Hindlimb muscle (tissue), 1 donor: ENCODE results near the gene TNFRSF18. TPM values are rescaled to one million over a fixed set of nuclear protein-coding genes. Genes with fewer than 3 reads are reported as not detected.
"Not testable (repeated sequence)": the region's sequence is repeated elsewhere in the genome, so short reads cannot be mapped to it uniquely, and the experiment has no call there.

Source experiments
- DNase-seq: peaks from one replicate; pipeline ENCODE4 v3.0.0-alpha.2; 2013
- polyA plus RNA-seq: library from polyadenylated mRNA; unstranded; fragments of 120-200 nt; gene quantifications from one replicate; pipeline ENCODE4 v1.2.1, GENCODE V29; 2013; ENCODE audit not compliant: insufficient read length

TNFRSF18 gene, protein sequence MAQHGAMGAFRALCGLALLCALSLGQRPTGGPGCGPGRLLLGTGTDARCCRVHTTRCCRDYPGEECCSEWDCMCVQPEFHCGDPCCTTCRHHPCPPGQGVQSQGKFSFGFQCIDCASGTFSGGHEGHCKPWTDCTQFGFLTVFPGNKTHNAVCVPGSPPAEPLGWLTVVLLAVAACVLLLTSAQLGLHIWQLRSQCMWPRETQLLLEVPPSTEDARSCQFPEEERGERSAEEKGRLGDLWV
- polyA plus RNA-seq: 4.1 TPM

GRCh38 chr1:1206376-1206965, at the start of gene TNFRSF18:
TNFRSF18 (minus strand) TSS chr1:1206592; CDS start chr1:1206571, 21 bp downstream.
- DNase-seq: no peak

- no peak for DNase-seq
Observed at GRCh38 chr1:1255611-1256010, 49.2 kb upstream of the TNFRSF18 start.

- DNase-seq: no peak
Observed at GRCh38 chr1:1255078-1255477, 48.7 kb upstream of the TNFRSF18 start.

GRCh38 chr1:1254667-1254998, 48.2 kb upstream of the TNFRSF18 start:
- no peak for DNase-seq

DNA sequence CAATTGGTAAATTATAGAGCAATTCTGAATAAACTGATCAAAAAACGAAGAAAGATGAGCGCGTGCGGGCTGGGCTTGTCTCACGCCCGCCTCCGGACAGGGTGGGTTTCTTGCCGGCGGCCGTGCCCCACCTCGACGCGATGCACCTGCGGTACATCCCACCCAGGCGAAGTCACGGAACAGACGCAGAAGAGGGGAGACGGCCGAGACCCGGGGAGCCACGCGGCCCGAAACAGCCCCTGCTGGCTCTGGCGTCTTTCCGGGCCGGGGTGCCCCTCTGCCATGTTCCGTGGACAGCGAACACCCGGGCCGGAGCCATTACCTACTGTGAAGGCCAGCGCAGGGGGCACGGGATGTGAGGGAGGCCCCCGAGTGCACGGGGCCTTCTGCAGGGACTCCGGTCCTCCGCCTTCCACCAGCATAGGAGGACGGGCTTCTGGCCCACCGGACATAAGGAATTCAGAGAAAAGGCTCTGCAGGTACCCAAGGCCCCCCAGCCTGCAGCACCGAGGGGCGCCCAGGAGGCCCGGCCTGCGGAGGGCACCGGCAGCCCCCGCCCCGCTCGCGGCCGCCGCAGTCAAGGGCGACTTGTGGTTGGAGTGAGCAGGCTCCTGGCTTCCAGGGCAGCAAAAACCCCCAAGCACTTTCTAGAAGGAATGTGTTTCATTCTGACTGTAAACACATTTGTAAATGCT, 47.7 kb upstream of the TNFRSF18 start:
- no peak for DNase-seq

DNA sequence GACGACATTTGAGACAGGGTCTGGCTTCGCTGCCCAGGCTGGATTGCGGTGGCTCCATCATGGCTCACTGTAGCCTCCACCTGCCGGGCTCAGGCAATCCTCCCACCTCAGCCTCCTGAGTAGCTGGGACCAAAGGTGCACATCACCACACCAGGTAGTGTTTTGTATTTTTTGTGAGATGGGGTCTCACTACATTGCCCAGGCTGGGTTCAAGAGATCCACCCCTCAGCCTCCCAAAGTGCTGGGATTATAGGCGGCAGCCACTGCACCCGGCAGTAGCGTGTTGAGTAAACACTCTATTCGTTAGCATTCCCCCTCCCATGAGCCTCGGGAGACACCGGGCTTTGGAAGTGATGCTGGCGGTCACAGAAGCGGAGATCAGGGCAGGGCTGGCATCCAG, 46.9 kb upstream of the TNFRSF18 start:
- no peak for DNase-seq

DNA sequence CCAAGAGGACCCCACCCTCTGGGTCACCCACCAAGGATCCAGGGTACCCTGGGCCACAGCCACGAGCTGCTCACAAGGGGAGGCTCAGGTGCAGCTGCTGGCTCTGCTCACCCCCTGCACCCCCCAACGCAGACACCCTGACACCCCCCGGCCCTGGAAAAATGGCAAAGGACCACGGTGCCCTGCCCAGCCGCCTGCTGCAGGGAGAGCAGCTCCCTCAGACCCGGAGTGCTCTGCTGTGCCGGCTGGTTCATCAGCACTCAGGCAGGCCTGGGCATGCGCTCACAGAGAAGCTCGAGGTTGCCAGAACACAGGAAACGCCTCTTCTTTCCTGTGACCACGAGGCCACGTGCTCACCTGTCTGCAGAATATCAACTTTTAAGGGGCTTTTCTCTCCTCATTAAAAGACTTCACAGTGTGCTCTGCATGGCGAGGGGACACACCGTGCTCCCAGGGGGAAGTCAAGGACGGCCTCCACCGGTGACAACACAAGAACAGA, 44.4 kb upstream of the TNFRSF18 start:
- DNase-seq: no peak

DNA sequence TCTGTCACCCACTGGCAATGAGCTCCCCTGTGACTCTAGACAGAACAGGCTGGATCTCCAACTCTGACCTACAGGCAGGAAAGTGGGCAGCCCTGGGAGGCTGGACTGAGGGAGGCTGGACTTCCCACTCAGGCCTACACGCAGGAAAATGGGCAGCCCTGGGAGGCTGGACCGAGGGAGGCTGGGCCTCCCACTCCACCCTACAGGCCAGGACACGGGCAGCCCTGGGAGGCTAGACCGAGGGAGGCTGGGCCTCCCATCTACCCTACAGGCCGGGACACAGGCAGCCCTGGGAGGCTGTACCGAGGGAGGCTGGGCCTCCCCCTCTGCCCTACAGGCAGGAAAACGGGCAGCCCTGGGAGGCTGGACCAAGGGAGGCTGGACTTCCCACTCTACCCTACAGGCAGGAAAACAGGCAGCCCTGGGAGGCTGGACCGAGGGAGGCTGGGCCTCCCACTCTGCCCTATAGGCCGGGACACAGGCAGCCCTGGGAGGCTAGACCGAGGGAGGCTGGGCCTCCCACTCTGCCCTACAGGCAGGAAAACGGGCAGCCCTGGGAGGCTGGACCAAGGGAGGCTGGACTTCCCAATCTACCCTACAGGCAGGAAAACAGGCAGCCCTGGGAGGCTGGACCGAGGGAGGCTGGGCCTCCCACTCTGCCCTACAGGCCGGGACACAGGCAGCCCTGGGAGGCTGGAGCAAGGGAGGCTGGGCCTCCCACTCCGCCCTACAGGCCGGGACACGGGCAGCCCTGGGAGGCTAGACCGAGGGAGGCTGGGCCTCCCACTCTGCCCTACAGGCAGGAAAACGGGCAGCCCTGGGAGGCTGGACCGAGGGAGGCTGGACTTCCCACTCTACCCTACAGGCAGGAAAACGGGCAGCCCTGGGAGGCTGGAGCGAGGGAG, 41.9 kb upstream of the TNFRSF18 start:
- DNase-seq: not testable (repeated sequence)

DNA sequence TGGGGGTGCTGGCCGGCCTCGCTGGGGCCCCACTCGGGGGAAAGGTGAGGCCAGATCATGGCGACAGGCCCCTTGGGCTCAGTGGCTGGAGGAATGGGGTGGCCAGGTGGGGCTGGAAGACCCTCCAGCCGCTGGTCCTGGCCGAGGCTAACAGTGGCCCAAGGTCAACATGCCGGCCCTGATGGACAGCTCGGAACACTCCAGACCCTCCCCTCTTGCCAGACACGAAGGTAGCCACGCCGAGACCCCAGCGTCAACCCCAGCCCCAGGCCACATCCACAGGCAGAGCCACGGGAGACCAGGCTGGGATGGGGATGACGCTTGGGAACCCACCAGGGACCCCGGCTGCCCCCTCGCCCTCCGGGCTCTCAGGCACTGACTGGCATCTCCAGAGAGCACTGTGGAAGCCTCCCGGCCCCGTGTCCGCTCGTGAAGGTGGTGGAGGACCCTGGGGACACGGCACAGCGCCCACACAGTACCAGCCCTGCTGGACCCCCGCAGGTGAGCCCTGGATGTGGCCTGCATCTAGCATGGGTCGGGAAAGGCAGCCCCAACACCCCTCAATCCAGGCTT, 41.0 kb upstream of the TNFRSF18 start:
- no peak for DNase-seq

DNA sequence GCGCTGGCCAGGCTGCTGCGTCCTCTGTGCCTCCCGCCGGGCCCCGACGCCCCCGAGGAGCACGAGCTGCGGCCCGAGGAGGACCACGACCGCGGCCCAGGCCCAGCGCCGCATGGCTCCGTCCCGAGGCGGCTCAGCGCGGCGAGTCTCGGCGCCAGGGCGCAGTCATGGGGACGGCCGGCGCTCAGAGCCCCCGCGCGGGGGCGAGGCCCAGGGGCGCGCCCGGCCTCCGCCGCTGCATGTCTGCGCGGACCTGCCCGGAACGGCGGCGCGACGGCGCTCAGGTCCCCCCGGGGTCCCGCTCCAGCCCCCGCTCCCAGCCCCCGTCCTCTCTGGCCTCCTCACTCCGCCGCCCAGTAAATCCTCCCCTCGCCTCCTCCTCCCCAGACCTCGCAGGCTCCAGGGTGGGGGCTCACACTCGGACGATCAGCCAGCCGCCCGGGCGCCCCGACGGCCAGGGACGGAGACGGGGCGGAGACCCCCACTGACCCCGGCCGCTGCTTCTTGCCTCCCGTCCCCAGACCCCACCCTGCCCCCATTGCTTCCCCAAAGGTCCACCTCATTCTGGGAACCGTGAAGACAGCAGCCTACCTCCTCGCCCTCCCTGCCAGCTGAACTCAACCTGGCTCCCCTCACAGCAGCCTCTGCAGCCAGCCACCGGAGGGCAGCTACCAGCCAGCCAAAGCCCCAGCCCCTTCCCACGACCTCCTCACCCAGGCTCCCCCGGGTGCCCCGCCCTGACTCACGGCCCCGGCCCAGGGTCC, 40.4 kb upstream of the TNFRSF18 start, which contains the start of gene C1QTNF12:
Gene C1QTNF12 (minus strand): TSS at position 146 of the 764 bp plus-strand sequence. CDS start 32 bp downstream, at position 114.
- DNase-seq: no peak

DNA sequence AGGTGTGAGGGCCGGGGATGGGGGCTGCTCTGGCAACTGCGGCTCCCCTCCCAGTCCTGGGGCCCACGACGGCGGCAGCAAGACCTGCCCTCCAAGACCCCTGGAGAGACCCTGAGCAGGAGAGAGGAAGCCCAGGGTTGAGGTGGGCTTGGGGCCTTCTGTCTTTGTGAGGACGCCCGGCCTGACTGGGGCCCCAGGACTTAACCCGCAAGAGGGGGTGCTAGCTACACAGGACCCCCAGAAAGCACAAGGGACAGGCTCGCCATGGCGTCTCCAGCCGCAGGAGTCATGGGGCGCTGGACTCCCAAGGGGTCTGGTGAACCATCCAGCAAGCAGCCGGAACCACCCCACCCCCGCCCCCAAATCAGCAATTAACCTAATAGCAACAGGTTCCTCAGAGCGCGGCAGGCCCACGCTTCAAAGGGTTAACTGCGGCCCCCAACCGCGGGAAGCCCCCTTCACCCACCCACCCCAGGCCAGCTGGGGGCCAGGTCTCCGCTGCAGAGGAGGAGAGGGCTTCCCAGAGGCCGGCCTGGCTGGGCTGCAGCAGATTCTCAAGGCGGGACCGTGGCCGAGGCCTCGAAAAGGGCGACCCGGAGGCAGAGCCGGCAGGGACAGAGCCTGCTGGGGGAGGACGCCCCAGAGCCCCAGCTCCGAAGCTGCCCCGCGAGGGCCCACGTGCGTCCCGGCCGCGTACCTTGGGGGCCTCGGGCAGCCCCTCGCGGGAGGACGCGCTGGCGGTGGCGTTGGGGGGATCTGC, 39.6 kb upstream of the TNFRSF18 start:
- DNase-seq: no peak

- no peak for DNase-seq
Observed at GRCh38 chr1:1245178-1245816, 38.9 kb upstream of the TNFRSF18 start.

GRCh38 chr1:1244192-1244811, 37.9 kb upstream of the TNFRSF18 start:
- no peak for DNase-seq

DNA sequence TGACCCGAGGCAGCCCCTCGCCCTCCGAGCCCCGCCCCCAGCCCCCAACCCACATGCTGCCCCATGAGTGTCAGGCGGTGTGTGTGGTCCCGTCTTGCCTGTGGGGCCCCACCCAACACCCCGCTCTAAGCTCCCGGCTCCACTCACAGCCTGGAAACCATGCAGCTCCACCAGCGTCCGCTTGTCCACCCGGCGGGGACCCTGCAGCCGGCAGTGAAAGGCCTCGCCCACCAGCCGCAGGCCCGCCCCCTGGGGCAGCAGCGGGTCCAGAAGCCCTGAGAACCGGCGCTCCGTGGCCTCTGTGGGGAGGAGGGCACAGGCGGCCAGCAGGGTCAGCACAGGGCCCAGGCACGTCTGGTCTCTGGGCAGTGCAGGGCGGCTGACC, 37.4 kb upstream of the TNFRSF18 start:
- no peak for DNase-seq

GRCh38 chr1:1243266-1243660, 36.9 kb upstream of the TNFRSF18 start:
- DNase-seq: no peak

- no peak for DNase-seq
Observed at GRCh38 chr1:1242461-1243265, 36.3 kb upstream of the TNFRSF18 start.

- DNase-seq: no peak
Observed at GRCh38 chr1:1241588-1242219, 35.3 kb upstream of the TNFRSF18 start.
